ENCODE data around the gene ZNF488. TPM values are rescaled to one million over a fixed set of nuclear protein-coding genes. Genes with fewer than 3 reads are reported as not detected.

Gene ZNF488, protein sequence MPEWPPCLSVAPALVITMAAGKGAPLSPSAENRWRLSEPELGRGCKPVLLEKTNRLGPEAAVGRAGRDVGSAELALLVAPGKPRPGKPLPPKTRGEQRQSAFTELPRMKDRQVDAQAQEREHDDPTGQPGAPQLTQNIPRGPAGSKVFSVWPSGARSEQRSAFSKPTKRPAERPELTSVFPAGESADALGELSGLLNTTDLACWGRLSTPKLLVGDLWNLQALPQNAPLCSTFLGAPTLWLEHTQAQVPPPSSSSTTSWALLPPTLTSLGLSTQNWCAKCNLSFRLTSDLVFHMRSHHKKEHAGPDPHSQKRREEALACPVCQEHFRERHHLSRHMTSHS
- 1.6 TPM for total RNA-seq

DNA sequence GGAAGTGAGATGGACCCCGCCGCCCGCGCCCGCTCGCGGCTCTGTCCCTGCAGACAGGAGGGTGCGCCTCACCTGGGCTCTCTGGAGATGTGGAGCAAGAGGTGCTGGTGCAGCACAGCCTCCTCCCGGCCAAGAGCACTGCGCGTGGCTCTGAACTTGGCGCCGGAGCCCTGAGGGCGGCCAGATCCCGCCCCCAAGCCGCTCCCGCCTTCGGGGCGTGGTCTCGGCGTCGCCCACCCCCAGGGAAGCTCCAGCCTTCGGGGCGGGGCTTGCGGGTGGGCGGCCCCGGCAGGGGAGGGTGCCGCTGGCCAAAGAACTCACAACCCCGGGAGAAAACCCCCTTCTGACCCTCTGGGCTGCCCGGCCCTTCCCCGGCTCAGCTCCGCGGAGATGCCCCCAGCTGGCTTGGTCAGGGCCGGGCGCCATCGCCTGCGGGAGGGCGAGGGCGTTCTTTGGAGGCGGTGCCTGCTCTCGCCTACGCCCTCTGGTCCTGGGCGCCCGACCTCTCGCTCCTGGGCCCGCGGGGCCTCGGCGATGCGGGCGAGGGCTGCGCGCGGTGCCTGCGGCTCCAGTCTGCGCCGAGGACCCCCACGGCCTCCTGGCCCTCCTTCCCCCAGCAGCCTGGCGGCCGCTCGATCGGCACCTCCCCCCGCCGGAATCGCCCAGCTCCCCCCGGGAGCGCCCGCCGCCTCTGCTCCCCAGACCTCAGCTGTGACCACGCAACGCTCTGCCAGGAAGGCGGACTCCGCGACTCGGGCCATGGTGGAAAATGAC lies at the start of gene ZNF488:
ZNF488 (minus strand) TSS at position 146 of the 774 bp plus-strand sequence. CDS start 15,464 bp downstream, outside the sequence.
- Histone ChIP-seq H3K4me1 (ENCODE audit: control insufficient read depth in 3 of 3, insufficient read depth in 3 of 3, low read length in 3 of 3) (peaks cover 9 to 15% (median 12%) of the 10 kb centered on the region in 3 donors), H3K36me3 (ENCODE audit: control insufficient read depth in 3 of 3, insufficient read depth in 3 of 3, low read length in 3 of 3) (no peaks in the 10 kb centered on the region), H3K27ac (ENCODE audit: low read depth, low read length) (peak within 1 kb of the TSS; percentile 51), H3K27me3 (ENCODE audit: control insufficient read depth in 3 of 3, insufficient read depth in 3 of 3, low read length in 3 of 3) (no peaks in the 10 kb centered on the region), H3K9me3 (ENCODE audit: control insufficient read depth in 3 of 3, low read length in 3 of 3) (no peaks in the 10 kb centered on the region), H3K4me3 (ENCODE audit: low read length in 3 of 3) (peak within 1 kb of the TSS; percentile 65 to 79 (median 76)), H3K9ac (ENCODE audit: low read depth in 1 of 3, low read length in 3 of 3) (peak within 1 kb of the TSS; percentile 65 to 84 (median 75))

DNA sequence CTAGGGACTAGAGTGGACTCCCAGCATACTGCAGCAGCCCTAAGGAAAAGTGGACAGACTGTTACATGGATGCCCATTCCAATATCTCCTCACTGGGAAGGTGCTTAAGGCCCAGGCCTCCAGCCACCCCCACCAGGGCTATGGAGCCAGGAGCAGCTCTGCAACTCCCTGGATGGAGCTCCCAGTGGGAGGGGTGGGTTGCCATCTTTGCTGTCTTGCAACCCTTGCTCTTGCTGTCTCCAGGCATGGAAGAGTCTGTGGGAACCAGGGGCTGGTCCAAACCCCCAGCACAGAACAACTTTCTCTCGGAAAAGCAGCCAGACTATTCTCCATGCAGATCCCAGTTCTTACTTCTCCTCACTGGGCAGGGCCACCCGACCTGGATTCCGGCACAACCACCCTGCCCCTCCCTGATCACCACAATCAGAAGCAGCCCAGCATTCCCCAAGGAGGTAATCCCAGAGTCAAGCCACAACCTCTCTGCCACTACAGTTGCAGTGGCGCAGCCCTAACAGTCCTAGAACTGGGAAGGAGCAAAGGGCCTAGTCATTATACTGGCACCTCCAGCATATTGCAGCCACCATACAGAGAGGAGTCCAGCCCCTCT lies 41.8 kb upstream of the ZNF488 start:
- Histone ChIP-seq H3K27me3 (ENCODE audit: control insufficient read depth in 3 of 3, insufficient read depth in 3 of 3, low read length in 3 of 3) (no peaks in the 10 kb centered on the region), H3K27ac (ENCODE audit: low read depth, low read length) (no peak overlapping the region), H3K36me3 (ENCODE audit: control insufficient read depth in 3 of 3, insufficient read depth in 3 of 3, low read length in 3 of 3) (no peaks in the 10 kb centered on the region), H3K4me3 (ENCODE audit: low read length in 3 of 3) (no peak overlapping the region), H3K9me3 (ENCODE audit: control insufficient read depth in 3 of 3, low read length in 3 of 3) (no peaks in the 10 kb centered on the region), H3K4me1 (ENCODE audit: control insufficient read depth in 3 of 3, insufficient read depth in 3 of 3, low read length in 3 of 3) (no peaks in the 10 kb centered on the region), H3K9ac (ENCODE audit: low read depth in 1 of 3, low read length in 3 of 3) (no peak overlapping the region)

DNA sequence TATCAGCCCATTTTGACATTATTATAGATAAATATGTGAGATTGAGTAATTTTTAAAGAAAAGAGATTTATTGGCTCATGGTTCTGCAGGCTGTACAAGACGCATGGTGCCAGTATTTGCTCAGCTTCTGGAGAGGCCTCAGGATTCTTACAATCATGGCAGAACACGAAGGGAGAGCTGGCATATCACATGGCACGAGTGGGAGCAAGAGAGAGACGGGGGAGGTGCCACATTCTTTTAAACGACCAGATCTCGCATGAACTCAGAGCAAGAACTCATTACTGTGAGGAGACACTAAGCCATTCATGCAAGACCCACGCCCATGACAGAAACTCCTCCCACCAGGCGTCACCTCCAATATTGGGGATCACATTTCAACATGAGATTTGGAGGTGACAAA lies 40.1 kb upstream of the ZNF488 start:
- Histone ChIP-seq H3K36me3 (ENCODE audit: control insufficient read depth in 3 of 3, insufficient read depth in 3 of 3, low read length in 3 of 3) (no peaks in the 10 kb centered on the region), H3K4me3 (ENCODE audit: low read length in 3 of 3) (no peak overlapping the region), H3K27ac (ENCODE audit: low read depth, low read length) (no peak overlapping the region), H3K9me3 (ENCODE audit: control insufficient read depth in 3 of 3, low read length in 3 of 3) (no peaks in the 10 kb centered on the region), H3K9ac (ENCODE audit: low read depth in 1 of 3, low read length in 3 of 3) (no peak overlapping the region), H3K4me1 (ENCODE audit: control insufficient read depth in 3 of 3, insufficient read depth in 3 of 3, low read length in 3 of 3) (no peaks in the 10 kb centered on the region), H3K27me3 (ENCODE audit: control insufficient read depth in 3 of 3, insufficient read depth in 3 of 3, low read length in 3 of 3) (no peaks in the 10 kb centered on the region)

DNA sequence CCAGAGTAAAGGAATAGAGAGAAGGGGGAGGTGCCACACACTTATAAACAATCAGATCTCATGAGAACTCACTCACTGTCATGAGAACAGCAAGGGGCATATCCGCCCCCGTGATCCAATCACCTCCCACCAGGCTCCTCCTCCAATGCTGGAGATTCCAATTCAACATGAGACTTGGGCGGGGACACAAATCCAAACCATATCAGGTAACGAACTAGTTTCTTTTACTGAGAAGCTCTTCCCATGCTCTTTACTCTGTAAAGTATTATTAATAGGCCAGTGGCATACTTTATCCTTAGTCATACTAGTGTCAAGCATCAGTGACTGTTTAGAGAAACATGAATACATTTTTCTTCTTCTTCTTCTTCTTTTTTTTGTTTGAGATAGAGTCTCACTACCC lies 39.4 kb upstream of the ZNF488 start:
- no peaks in the 10 kb centered on the region for H3K27me3 ChIP-seq (ENCODE audit: control insufficient read depth in 3 of 3, insufficient read depth in 3 of 3, low read length in 3 of 3)
- H3K36me3 ChIP-seq (ENCODE audit: control insufficient read depth in 3 of 3, insufficient read depth in 3 of 3, low read length in 3 of 3) = no peaks in the 10 kb centered on the region
- H3K27ac ChIP-seq (ENCODE audit: low read depth, low read length) = no peak overlapping the region
- H3K9ac ChIP-seq (ENCODE audit: low read depth in 1 of 3, low read length in 3 of 3) = no peak overlapping the region
- H3K4me3 ChIP-seq (ENCODE audit: low read length in 3 of 3) = no peak overlapping the region
- no peaks in the 10 kb centered on the region for H3K4me1 ChIP-seq (ENCODE audit: control insufficient read depth in 3 of 3, insufficient read depth in 3 of 3, low read length in 3 of 3)
- H3K9me3 ChIP-seq (ENCODE audit: control insufficient read depth in 3 of 3, low read length in 3 of 3) = no peaks in the 10 kb centered on the region

DNA sequence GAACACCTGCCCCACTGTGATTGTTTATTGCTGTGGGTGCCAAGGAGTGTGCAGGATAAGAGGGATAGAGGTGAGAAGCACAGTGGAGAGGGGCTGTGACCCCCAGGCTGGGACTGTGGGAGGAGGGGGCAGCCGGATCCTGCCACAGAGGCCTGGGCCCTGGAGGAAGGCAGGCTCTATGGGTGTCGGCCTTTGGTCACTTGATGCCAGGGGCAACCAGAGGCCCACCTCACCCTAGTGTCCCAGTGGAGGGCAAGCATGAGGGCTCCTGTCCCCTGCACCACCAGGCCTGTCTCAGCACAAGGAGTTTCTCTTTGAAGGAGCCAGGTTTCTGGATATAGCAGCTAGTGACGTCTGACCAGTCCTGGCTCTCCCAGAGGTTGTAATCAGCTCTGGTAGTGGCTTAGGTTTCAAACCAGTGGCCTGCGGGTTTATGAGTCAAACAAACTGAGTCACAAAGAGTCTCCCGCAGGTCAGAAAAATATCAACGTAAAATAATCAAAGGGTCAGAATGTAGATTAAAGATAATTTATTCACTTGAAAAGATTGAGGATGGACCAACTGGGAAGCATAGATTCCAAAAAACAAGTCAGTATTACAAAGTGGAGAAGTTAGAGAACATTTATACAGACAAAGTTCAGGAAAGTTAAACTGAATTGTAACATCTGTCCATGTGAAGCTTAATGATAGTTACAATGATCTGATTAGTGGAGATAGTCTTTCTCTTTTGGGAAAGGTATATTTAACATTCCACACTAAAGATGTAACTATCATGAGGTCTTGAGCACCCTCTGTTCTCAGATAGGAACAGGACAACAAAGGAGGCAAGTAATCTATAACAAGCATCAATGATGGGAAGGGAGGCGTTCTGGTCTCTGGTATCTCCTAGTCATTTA lies 37.2 kb upstream of the ZNF488 start:
- Histone ChIP-seq H3K27ac (ENCODE audit: low read depth, low read length) (no peak overlapping the region), H3K27me3 (ENCODE audit: control insufficient read depth in 3 of 3, insufficient read depth in 3 of 3, low read length in 3 of 3) (no peaks in the 10 kb centered on the region), H3K36me3 (ENCODE audit: control insufficient read depth in 3 of 3, insufficient read depth in 3 of 3, low read length in 3 of 3) (no peaks in the 10 kb centered on the region), H3K4me1 (ENCODE audit: control insufficient read depth in 3 of 3, insufficient read depth in 3 of 3, low read length in 3 of 3) (no peaks in the 10 kb centered on the region), H3K9ac (ENCODE audit: low read depth in 1 of 3, low read length in 3 of 3) (no peak overlapping the region), H3K4me3 (ENCODE audit: low read length in 3 of 3) (no peak overlapping the region), H3K9me3 (ENCODE audit: control insufficient read depth in 3 of 3, low read length in 3 of 3) (no peaks in the 10 kb centered on the region)

DNA sequence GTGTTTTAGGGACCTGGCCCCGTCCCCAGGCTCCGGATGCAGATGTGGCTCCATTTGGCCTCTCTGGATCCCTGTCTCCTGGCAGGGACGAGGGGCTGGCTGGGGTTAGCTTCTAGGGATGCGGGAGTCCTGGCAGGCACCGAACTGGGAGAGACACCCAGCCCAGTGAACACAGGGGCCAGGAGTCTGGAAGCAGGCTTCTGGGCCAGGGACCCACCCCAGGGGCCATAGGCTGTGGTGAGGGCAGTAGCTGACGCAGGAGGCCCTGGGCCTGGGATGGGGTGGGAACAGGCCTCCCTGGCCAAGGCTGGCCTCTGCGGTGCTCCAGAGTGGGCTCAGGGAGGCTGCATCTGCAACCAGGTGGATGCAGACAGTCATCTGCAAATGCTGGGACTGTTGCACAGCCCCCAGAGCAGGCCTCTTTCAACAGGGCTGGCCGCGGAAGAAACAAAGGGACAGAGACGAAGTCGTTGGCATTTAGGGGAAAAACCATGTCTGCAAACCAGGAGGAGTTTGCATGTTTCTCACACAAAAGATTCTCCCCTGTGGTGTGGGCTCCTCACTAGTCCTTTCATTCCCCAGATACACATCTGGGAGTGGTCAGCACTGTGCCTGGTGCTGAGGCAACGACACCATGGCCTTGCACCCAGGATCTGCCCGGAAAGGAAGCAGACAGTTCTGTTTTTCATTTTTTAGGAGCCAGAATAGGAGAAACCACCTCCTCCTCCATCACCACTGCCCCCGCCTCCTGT lies 36.4 kb upstream of the ZNF488 start:
- H3K27ac ChIP-seq (ENCODE audit: low read depth, low read length) = no peak overlapping the region
- no peak overlapping the region for H3K4me3 ChIP-seq (ENCODE audit: low read length in 3 of 3)
- no peaks in the 10 kb centered on the region for H3K9me3 ChIP-seq (ENCODE audit: control insufficient read depth in 3 of 3, low read length in 3 of 3)
- no peaks in the 10 kb centered on the region for H3K27me3 ChIP-seq (ENCODE audit: control insufficient read depth in 3 of 3, insufficient read depth in 3 of 3, low read length in 3 of 3)
- no peaks in the 10 kb centered on the region for H3K36me3 ChIP-seq (ENCODE audit: control insufficient read depth in 3 of 3, insufficient read depth in 3 of 3, low read length in 3 of 3)
- H3K9ac ChIP-seq (ENCODE audit: low read depth in 1 of 3, low read length in 3 of 3) = no peak overlapping the region
- no peaks in the 10 kb centered on the region for H3K4me1 ChIP-seq (ENCODE audit: control insufficient read depth in 3 of 3, insufficient read depth in 3 of 3, low read length in 3 of 3)

DNA sequence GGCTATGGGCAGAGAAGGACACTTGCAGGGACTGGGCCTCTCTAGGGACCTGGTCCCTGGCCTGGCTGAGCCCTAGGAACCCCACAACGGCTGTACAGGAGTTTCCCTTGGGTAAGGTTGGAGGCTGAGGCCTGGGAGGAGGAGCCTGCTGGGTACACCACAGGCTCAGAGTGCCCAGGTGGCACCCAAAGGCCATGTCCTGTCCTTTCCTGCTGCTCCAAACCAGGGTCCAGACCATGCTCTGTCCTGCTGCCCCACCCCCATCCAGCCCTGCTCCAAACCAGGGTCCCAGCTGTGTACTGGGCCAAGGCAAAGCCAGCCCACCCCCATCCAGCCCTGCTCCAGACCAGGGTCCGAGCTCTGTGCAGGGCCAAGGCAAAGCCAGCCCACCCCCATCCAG lies 35.3 kb upstream of the ZNF488 start:
- Histone ChIP-seq H3K9ac (ENCODE audit: low read depth in 1 of 3, low read length in 3 of 3) (no peak overlapping the region), H3K27ac (ENCODE audit: low read depth, low read length) (no peak overlapping the region), H3K4me3 (ENCODE audit: low read length in 3 of 3) (no peak overlapping the region), H3K9me3 (ENCODE audit: control insufficient read depth in 3 of 3, low read length in 3 of 3) (no peaks in the 10 kb centered on the region), H3K4me1 (ENCODE audit: control insufficient read depth in 3 of 3, insufficient read depth in 3 of 3, low read length in 3 of 3) (no peaks in the 10 kb centered on the region), H3K27me3 (ENCODE audit: control insufficient read depth in 3 of 3, insufficient read depth in 3 of 3, low read length in 3 of 3) (no peaks in the 10 kb centered on the region), H3K36me3 (ENCODE audit: control insufficient read depth in 3 of 3, insufficient read depth in 3 of 3, low read length in 3 of 3) (no peaks in the 10 kb centered on the region)

DNA sequence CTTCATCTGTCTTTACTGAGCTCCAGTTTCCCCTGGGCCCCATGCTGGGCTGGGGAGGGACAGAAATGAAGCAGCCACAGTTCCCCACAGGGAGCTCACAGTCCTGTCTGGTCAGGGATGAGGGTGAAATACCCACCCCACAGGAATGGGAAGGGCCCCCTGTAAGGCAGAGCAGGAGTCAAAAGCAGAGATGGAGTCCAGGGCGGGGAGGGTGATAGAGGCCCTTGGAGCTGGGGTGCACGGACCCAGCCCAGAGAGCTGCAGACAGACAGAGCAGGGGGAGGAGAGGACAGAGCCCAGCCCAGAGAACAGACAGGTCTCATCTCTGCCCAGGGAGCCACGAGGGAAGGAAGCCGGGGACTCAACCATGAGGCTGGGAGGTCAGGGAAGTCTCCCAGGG lies 34.9 kb upstream of the ZNF488 start:
- H3K27me3 ChIP-seq (ENCODE audit: control insufficient read depth in 3 of 3, insufficient read depth in 3 of 3, low read length in 3 of 3) = no peaks in the 10 kb centered on the region
- H3K9me3 ChIP-seq (ENCODE audit: control insufficient read depth in 3 of 3, low read length in 3 of 3) = no peaks in the 10 kb centered on the region

DNA sequence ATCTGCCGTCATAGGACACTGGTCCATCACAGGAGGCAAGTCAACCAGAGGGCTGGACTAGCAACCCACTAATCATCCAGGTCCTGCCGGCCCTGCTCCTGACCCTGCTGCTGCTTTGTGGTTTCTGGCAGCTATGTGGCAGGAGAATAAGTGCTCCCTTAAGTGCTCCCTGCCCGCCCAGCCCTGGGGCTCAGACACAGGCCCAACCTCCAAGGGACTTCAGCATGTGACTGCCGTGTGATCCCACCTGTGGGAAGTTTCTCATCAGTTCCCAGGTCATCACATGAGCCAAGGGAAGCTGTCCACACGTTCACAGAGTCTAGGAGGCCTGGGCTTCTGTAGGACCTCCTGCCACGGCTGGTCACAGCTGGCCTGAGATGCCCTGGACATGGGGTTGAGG lies 34.2 kb upstream of the ZNF488 start:
- Histone ChIP-seq H3K9ac (ENCODE audit: low read depth in 1 of 3, low read length in 3 of 3) (no peak overlapping the region), H3K4me1 (ENCODE audit: control insufficient read depth in 3 of 3, insufficient read depth in 3 of 3, low read length in 3 of 3) (no peaks in the 10 kb centered on the region), H3K36me3 (ENCODE audit: control insufficient read depth in 3 of 3, insufficient read depth in 3 of 3, low read length in 3 of 3) (no peaks in the 10 kb centered on the region), H3K27me3 (ENCODE audit: control insufficient read depth in 3 of 3, insufficient read depth in 3 of 3, low read length in 3 of 3) (no peaks in the 10 kb centered on the region), H3K4me3 (ENCODE audit: low read length in 3 of 3) (no peak overlapping the region), H3K27ac (ENCODE audit: low read depth, low read length) (no peak overlapping the region), H3K9me3 (ENCODE audit: control insufficient read depth in 3 of 3, low read length in 3 of 3) (no peaks in the 10 kb centered on the region)

More for the DNA sequence above, 34.9 kb upstream of the ZNF488 start:
- H3K4me1 ChIP-seq (ENCODE audit: control insufficient read depth in 3 of 3, insufficient read depth in 3 of 3, low read length in 3 of 3) = no peaks in the 10 kb centered on the region
- no peaks in the 10 kb centered on the region for H3K36me3 ChIP-seq (ENCODE audit: control insufficient read depth in 3 of 3, insufficient read depth in 3 of 3, low read length in 3 of 3)
- H3K27ac ChIP-seq (ENCODE audit: low read depth, low read length) = no peak overlapping the region
- no peak overlapping the region for H3K4me3 ChIP-seq (ENCODE audit: low read length in 3 of 3)
- H3K9ac ChIP-seq (ENCODE audit: low read depth in 1 of 3, low read length in 3 of 3) = no peak overlapping the region

Data from skeletal muscle tissue (tissue), 4 donors.